Left cardiac atrium (tissue), 4 donors: ENCODE measurements around the gene OLFM3. TPM values are rescaled to one million over a fixed set of nuclear protein-coding genes. Genes with fewer than 3 reads are reported as not detected.
A peak's percentile ranks its signal among the peaks of the same experiment; 100 is the strongest.

Experiments
- ATAC-seq, 2 donors: fragments of 200-7000 bp; cut with Tn5 transposase; one replicate each; pipeline ENCODE4 v1.9.1; 2020; ENCODE audit warnings: mild to moderate bottlenecking in 2 of 2, moderate library complexity in 2 of 2
- DNase-seq: peaks from one replicate; pipeline ENCODE4 v3.0.0-alpha.2; 2020
- intact Hi-C, 2 donors: fragments of 100-400 bp; cut with DNase I; formaldehyde crosslinking; loops; one replicate each; pipeline versions ENCODE4 v1.14.1 to v1.15.1; 2022 to 2023
- long read RNA-seq: library from polyadenylated mRNA; unstranded; transcript quantifications from one replicate; pipeline ENCODE4 v2.0.0, GENCODE V29; 2021
- total RNA-seq, 2 donors: library from RNA; stranded (reverse); fragmentation: NEBNext Ultra II Directional; extraction: Animal tissue kit (Norgen Biotek cat#: 25700); gene quantifications; one replicate each; pipeline ENCODE4 v1.2.1, GENCODE V29; 2021
- donor health status: DM: no; HTN: yes; CAD: no.
- donor health status: DM: no; HTN: yes; CAD: no; lungs with severe emphysema.
- donor health status: DM: yes; HTN: yes; CAD: no.
- donor health status: Dilated cardiomyopathy.

Gene OLFM3
- not detected for total RNA-seq
- long read RNA-seq, result 0 reads

DNA sequence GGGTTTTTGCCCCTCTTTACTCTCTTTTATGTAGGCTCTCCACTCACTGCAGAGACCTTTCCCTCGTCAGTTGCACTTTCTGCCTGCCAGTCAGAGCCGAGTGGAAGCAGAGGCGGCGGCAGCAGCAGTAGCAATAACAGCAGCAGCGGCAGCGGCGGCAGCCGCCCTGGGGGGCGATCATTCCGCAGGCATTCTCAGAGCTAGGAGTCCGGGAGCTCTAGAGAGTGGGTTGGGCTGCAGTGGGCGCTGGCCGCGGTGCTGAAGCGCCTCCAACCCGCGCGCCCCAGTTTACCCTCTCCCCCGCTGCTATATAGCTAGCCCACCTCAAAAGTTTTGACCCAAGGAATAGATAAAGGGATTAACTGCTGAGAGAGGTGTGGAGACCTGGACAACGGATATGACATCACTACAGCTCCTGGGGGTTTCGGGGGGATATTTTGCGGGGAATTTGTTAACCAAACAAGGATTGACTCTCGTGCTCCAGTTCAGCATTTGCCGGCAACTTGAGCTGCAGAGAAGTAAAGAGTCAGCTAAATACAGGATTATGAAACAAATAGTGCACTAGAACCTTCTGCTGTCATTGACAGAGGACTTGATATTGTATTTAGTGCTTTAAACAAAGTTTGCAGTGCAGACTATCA lies at the start of gene OLFM3:
TSS of gene OLFM3 (minus strand) at position 102 of the 641 bp plus-strand sequence.
- DNase-seq (no peak), ATAC-seq (peak in 1 of 2 donors; percentile 49)

DNA sequence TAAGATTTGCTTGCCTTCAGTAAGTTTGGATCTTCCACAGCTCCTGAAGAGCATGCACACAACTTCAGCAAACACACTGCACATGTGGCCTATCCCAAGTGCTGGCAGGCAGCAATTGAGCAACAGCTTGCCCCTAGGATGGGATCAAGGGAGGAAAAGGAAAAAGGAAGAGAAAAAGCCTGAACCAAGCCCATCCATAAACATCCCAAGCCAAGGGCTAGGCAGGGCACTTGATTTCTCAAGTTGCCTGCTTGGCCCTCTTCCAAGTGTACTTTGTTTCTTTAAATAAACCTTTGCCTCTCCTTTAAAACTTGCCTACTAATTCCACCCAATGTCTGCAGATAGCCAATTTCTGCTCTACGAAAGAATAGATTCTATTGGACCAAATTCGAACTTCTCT lies 49.0 kb upstream of the OLFM3 start:
- intact Hi-C loops, result no loop called here
- DNase-seq (no peak), ATAC-seq (no peak)

More for the DNA sequence above, at the start of gene OLFM3:
- intact Hi-C loops, result no loop called here

DNA sequence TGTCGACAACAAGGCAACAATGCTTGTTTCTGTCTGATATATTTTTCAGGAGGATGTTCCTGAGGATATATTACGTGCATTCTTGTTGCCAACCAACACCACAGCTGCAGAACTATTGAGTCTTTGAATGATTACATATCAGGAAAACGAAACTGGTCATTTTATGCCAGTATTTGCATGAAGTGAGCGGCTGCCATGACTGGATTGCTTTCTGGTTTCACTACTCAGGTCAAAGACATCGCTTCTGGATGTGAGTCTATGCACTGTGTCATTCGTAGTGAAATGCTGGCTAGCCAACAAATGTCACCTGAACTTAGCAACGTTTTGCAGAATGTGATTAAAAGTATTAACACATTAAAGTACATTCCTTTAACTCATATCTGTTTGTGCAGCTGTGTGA lies 35.8 kb upstream of the OLFM3 start:
- intact Hi-C loops, result no loop called here
- no peak for DNase-seq

DNA sequence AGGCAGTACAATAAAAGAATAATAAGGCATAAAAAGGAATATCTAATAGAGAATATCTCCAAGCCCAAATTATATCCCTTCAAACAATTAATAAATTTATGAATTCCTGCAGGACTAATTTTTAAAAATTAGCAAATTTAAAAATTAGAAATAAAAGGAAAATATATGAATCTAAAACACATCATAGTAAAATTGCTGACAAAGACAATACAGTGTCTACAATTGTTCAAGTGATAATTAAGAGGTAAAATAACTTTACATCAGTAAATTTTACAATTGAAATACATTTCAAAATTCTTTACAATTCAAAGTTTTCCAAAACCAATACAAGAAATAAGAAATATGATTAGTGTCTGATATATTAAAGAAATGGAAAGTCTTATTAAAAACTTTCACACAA lies 22.8 kb upstream of the OLFM3 start:
- no peak for ATAC-seq
- intact Hi-C loops, result no loop called here
- no peak for DNase-seq

More for the DNA sequence above, 35.8 kb upstream of the OLFM3 start:
- no peak for ATAC-seq

DNA sequence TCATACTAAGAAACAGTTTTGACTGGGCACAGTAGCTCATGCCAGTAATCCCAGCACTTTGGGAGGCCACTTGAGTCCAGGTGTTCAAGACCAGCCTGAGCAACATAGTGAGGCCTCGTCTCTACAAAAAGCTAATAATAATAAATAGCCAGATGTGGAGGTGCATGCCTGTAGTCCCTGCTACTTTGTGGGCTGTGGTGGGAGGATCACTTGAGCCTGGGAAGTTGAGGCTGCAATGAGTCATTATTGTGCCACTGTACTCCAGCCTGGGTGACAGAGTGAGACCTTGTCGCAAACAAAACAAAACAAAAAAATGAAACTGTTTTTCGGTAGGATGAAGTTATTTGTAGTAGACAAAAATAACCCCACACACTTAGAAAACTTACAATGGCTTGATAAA lies 19.0 kb upstream of the OLFM3 start:
- ATAC-seq (no peak), DNase-seq (no peak)
- intact Hi-C loops, result no loop called here

DNA sequence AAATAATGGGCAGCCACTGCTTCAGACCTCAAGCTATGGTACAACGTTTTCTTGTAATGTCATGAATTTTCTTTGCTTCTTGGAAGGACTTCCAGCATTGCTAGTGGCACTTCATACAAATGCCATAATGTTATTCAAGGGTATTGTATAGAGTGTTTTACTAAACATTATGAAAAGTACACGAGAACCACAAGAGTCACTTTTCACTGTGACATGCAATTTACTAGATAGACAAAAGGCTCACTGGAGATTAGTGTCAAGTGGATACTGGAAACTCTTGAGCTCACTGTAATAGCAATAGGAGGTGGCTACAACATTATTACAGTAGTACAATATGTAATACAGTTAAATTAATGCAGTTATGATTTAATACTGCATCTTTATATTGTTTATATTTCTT lies 5.3 kb upstream of the OLFM3 start:
- DNase-seq (no peak), ATAC-seq (no peak)
- intact Hi-C loops, result no loop called here

DNA sequence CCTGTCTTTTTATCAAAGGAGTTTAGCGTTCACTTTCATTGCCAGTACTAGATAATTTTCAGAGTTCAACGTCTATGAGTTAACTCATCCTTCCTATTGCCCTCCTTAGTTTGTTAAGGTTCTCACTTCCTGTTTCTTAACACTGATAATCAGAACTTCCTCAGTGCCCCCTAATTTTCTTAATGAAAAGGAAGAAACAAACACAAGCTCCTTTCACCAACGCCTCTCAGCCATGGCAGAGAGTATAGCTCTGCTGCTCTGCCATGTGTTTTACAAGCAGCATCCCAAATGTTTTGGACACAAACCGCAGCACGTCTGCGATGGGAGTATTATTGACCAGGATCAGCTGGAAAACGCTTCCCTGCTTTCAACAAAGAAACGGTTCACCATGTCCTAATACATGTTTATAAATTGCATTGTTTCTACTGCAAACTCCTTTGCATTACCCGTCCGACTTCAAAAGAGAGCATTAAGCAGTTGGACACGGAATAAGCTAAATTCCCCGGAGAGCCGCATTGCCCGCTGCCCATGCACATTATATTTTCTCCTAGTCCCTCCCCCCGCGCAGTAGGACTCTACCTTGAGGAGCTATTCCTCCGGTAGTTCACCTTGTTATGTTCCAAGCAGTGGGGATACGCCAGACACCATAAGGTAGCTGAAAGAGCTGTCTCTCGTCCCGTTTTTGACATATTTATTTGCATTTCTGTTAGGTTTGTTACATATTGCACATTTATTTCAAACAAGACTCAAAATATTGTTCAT lies 561 bp downstream of the OLFM3 start:
- DNase-seq, result no peak
- ATAC-seq, result no peak
- intact Hi-C loops, result no loop called here

DNA sequence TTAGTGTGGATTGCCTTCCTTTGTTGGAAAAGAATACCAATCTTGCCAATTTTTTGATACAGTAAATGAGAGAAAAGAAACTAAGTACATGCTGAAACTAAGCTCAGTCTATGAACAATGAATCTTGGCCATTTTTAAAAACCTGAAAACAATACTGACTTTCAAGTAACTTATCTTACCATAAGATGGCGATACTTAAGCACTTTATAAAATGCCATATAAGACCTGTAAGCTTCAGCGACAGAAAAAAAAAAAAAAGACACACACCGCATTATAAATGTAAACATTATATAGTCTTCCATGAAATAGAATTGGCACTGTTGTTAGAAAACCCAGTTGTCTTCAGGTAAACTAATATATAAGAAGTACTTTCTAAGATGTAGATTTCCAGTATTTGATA lies 3.0 kb downstream of the OLFM3 start:
- ATAC-seq, result no peak
- intact Hi-C loops, result no loop called here
- no peak for DNase-seq

DNA sequence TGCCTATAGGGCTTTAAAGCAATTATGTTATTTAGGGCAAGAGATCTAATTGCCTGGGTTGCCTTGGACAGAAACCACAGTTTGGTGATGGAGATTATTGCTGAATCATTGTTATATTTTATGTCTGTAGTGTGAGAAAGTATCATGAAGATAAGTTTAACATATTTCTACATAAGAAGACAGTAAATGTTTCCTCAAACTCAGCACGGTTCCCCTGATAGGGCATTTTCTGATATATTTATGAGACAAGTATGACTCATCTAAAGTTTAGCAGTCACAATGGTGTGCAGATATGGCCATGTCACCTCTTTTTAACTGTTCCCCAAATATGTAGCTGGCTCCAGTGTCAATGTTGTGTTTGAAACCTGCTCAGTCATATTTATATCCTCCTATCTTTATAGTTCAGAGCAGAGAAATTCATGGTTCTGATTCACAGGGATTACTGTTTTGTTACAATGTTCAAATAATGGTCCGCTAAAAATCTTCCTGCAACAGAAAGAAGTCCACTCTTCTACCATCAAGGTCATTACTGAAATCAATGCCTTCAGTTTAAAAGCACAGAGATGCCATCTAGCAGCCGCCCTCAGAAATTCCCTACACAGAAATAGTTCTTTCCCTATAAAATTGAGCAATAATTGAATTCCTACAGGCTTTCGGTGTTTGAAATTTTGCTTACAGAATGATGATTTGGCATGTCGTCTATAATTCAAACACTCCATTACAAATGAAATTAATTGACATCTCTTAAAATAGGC lies 3.7 kb downstream of the OLFM3 start:
- DNase-seq (no peak), ATAC-seq (no peak)
- intact Hi-C loops, result no loop called here

DNA sequence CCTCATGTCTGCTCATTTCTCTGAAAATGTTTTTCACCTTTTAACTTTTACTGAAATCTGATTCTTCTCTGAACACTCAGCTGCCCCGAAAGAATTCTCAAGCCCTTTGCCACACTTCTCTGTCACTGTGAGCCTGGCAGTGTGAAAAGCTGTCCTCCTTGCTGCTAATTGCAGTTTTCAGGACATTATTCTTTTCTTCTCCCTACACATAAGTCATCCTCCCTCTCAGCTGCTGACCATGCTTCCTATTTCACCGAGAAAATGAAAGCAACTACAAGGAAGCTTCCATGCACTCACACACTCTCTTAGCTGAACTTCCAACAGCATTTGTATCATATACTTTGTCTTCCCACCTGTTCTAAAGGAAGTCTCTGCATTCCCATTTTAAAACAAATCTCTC lies 15.8 kb downstream of the OLFM3 start:
- intact Hi-C loops, result no loop called here
- ATAC-seq (no peak), DNase-seq (no peak)

DNA sequence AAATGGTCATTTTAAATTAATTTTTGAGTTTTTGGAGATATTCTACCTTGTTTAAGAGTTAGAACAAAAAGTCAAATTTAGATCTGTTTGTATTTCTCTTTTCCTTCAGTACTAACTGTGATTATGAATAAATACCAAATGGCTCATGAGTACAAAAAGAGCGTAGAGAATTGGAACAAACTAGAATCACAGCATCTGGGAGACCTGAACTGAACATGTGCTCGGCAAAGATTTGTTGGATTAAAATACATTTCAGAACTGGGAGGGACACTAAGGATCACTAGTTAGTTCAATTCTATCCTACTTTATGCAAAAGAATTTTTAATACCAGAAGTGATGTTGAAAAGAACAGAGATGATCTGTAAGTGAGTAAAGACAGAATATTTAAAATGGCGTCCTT lies 19.5 kb downstream of the OLFM3 start:
- intact Hi-C loops, result no loop called here
- DNase-seq (no peak), ATAC-seq (no peak)

DNA sequence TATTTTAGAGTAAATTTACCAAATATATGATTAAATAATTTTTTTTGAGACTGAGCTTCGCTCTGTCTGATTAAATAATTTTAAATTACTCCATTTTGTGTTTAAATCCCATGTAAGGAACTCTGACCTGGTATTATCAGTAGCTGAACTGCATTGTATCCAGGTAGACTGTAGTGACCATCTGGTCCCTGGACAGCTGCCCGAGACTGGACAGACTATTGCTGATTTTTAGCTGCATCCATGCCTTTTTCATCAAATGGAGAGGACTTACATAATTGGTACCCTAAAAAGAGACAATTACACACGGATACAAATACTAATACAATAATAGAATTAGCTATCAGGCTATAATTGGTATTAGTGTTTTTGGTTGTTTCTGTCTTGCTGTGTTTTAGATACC lies 20.6 kb downstream of the OLFM3 start:
- no peak for DNase-seq
- intact Hi-C loops, result no loop called here
- no peak for ATAC-seq

DNA sequence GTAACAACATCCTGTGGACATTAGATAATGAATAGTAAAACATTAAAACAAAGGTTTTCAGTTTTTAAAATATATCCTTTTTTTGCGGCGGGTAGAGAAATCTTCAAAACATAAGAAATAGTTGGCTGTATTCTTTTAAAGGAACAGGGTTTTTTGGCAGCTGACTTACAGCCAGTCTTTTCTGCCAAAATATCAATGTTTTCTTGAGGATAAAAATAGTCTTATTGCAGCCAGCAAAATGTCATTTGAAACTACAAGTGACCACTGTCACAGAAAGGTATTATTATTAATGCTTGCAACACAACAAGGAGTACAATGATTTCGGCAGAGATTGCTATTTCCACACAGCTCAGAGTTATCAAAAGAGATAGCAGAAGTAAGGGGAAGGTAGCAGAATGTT lies 21.4 kb downstream of the OLFM3 start:
- ATAC-seq (no peak), DNase-seq (no peak)
- intact Hi-C loops, result no loop called here

DNA sequence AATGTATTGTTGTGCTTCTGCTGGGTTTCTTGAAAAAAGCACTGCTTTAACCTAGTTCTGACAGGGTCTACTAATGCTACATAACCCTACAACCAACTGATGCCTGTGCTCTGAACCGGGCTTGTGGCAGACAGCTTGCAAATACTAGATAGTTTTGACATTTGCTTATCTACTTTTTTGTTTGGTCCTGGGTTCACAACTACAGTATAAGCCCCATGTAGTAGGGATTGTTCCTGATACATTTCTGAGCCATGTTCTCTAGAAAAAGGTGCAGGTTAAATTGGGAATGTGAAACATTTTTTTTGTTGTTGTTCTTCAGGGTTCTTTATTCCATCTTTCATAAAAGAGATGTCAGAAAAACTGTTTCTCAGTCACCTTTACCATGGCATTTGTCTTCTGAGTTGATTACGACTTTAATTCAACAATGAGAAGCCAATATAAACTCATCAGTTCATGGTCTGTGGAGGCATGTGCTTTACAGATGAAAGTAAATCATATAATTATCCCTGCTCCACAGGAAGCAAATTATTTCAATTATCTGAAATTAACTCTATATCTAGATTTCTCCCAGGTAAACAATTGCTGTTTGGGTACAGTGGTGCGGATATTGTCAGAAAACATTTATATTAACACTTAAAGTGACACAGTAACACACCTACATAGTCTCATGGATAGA lies 22.0 kb downstream of the OLFM3 start:
- intact Hi-C loops, result no loop called here
- ATAC-seq, result no peak

DNA sequence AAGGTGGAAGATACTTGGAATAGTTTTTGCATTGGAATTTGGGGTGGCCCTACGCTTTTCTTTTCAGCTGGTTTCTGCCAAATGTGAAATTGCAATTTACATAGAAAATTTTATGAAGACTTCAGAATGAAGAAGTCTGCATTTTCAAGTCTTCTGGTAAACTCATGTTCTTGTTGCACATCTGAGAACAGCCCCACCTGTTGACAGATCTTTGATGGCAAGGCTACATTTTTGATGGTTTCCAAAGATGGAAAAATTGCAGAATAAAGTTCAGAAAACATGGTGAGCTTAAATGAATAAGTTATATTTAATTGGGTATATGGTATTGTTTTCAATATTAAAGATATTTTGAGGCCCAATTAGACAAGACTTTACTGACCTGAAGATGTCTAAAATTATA lies 25.4 kb downstream of the OLFM3 start:
- intact Hi-C loops, result no loop called here
- ATAC-seq (no peak), DNase-seq (no peak)

More for the DNA sequence above, 22.0 kb downstream of the OLFM3 start:
- DNase-seq, result no peak

DNA sequence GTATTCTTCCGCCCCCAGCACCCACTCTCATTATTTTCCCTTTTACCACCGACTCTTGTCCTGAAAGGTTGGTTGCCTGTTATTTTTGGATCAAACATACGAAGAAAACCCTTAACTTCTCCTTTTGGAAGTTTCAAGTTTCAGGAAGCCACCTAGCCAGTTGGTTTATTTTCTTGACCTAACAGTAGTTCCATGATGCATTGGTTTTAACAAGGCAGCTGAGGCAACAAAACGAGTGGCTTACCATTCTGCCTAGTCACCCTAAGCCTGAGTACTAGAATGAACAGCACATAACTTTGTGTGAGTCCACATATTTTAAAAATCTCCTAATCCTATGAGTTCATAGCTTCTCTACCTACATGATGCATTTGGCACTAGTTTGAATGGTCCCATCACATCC lies 28.9 kb downstream of the OLFM3 start:
- DNase-seq (no peak), ATAC-seq (no peak)
- intact Hi-C loops, result loop anchor here in 1 of 2 donors (10.0 kb wide), 1 partner anchor 143 kb away; no protein-coding TSS in a partner anchor

DNA sequence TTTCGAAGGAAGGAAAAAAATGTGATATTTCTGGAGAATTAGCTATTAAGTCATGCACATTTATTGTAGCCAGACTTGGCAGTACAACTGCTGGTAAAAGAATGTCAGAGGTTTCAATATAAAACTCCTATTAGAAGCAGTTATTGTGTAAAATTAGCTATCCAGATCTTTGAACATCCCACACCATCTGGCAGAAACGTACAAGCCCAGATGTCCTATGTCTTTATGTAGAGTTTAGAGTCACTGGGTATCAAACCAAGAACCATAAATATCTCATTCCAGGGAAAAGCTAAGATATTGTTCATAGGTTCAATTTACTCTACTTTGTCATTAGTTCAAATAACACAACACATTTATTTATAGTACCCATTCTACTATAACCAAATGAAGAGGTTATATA lies 31.4 kb downstream of the OLFM3 start:
- no peak for DNase-seq
- intact Hi-C loops, result loop anchor here in 1 of 2 donors (10.0 kb wide), 1 partner anchor 141 kb away; no protein-coding TSS in a partner anchor
- ATAC-seq, result no peak

DNA sequence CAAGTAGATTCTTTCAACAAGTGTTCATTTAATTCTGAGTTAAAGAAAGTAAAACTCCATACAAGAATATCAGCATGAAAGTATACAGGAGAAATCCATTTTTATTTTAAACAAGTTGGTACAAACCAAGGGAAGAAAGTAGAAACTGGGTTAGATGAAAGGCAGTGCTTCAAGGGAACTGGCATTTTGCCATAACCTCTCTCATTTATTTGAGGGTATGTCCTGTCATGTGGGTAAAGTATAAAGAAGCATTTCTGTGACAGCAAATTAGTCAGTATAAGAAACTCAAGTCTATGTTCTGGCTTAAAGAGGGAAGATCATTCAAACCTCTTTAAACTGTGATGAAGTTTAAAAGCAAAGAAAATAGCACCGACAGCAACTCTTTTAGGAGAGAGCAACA lies 32.0 kb downstream of the OLFM3 start:
- intact Hi-C loops, result loop anchor here in 1 of 2 donors (10.0 kb wide), 1 partner anchor 140 kb away; no protein-coding TSS in a partner anchor
- ATAC-seq (no peak), DNase-seq (no peak)

DNA sequence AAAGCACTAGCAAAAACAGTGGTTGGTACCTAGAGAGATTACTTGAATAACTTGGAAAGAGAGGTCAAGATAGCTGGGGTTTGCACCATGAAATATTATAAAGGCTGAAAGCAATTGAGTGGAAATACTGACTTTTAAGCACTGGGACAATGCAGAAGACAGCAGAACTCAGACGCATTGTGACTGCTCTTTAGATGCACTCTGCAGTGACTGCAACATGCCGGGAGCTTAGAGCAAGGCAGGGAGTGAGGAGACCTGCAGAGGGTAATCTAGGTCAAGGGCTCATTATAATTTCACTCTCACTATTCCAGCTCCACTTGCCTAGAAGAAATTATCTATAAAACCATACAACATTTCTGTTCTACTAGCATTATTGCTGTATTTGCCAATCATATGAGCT lies 36.6 kb downstream of the OLFM3 start:
- intact Hi-C loops, result loop anchor here in 1 of 2 donors (10.0 kb wide), 1 partner anchor 135 kb away; no protein-coding TSS in a partner anchor
- ATAC-seq (no peak), DNase-seq (no peak)
